GM18526 (cell line): Measurements from ENCODE around the gene ZNF641.

Source experiments
- POLR2A ChIP-seq: IDR thresholded peaks from 3 replicates; pipeline ENCODE4 v1.6.1; 2011; ENCODE audit not compliant: insufficient read length; ENCODE audit errors: extremely low read depth

ZNF641 gene

GRCh38 chr12:48350249-48351021, at the start of gene ZNF641:
ZNF641 (minus strand) TSS chr12:48350919; CDS start chr12:48348090, 2,829 bp downstream.
- peak; percentile 61 for TF ChIP-seq POLR2A

GRCh38 chr12:48390026-48390425, 39.3 kb upstream of the ZNF641 start:
- no peak for TF ChIP-seq POLR2A

GRCh38 chr12:48389409-48389808, 38.7 kb upstream of the ZNF641 start:
- TF ChIP-seq POLR2A = no peak

- no peak for TF ChIP-seq POLR2A
These were observed 38.2 kb upstream of the ZNF641 start for GRCh38 chr12:48388938-48389337.

GRCh38 chr12:48388460-48388859, 37.7 kb upstream of the ZNF641 start:
- TF ChIP-seq POLR2A = no peak

- TF ChIP-seq POLR2A = no peak
These were observed 29.9 kb upstream of the ZNF641 start for GRCh38 chr12:48380596-48380995.

GRCh38 chr12:48379794-48380193, 29.1 kb upstream of the ZNF641 start:
- TF ChIP-seq POLR2A = no peak

GRCh38 chr12:48377646-48378045, 26.9 kb upstream of the ZNF641 start:
- TF ChIP-seq POLR2A = no peak

GRCh38 chr12:48374164-48374563, 23.4 kb upstream of the ZNF641 start:
- TF ChIP-seq POLR2A = no peak

GRCh38 chr12:48366131-48366530, 15.4 kb upstream of the ZNF641 start:
- TF ChIP-seq POLR2A = no peak

GRCh38 chr12:48361664-48362339, 11.1 kb upstream of the ZNF641 start:
- no peak for TF ChIP-seq POLR2A

- no peak for TF ChIP-seq POLR2A
These were observed 8.3 kb upstream of the ZNF641 start for GRCh38 chr12:48358937-48359513.

- TF ChIP-seq POLR2A = no peak
These were observed 5.5 kb upstream of the ZNF641 start for GRCh38 chr12:48356041-48356768.

- TF ChIP-seq POLR2A = no peak
These were observed 1.5 kb upstream of the ZNF641 start for GRCh38 chr12:48352157-48352760.
